ENCODE data around the gene ROS1. TPM values are rescaled to one million over a fixed set of nuclear protein-coding genes. Genes with fewer than 3 reads are reported as not detected.

ROS1 gene
- polyA plus RNA-seq, 3 donors = not detected

GRCh38 chr6:117391874-117392583 lies 33.7 kb downstream of the ROS1 start:
- Histone ChIP-seq H3K4me2 (replicated peaks; ENCODE audit: extremely low read depth, low read length, poor library complexity, severe bottlenecking) (no peak overlapping the region), H3K79me2 (ENCODE audit: insufficient read depth, low read length) (no peaks in the 10 kb centered on the region), H3K36me3 (replicated peaks in 1 of 2; ENCODE audit: control insufficient read depth in 1 of 2, insufficient read depth in 2 of 2, low read length in 2 of 2) (no peaks in the 10 kb centered on the region), H3K9ac (ENCODE audit: insufficient read depth, low read length, poor library complexity, severe bottlenecking) (no peak overlapping the region), H3K4me1 (ENCODE audit: control insufficient read depth in 1 of 2, insufficient read depth in 2 of 2, low read length in 2 of 2) (no peaks in the 10 kb centered on the region), H3K9me3 (replicated peaks in 1 of 2; ENCODE audit: control insufficient read depth in 1 of 2, insufficient read depth in 1 of 2, low read length in 2 of 2) (no peaks in the 10 kb centered on the region), H3K27ac (ENCODE audit: low read depth in 1 of 2, low read length in 2 of 2) (no peak overlapping the region), H2AFZ (ENCODE audit: insufficient read depth, low read depth, low read length, poor library complexity, severe bottlenecking) (no peak overlapping the region), H4K20me1 (ENCODE audit: insufficient read depth, low read length) (no peaks in the 10 kb centered on the region), H3K4me3 (replicated peaks in 1 of 3; ENCODE audit: low read depth in 2 of 3, low read length in 3 of 3) (no peak overlapping the region), H3K27me3 (ENCODE audit: control insufficient read depth in 2 of 2, insufficient read depth in 2 of 2, low read length in 2 of 2) (no peaks in the 10 kb centered on the region)
- no peaks in the 10 kb centered on the region for H3K9me3 Mint-ChIP-seq
- H3K27ac Mint-ChIP-seq = no peak overlapping the region
- no peak overlapping the region for H3K4me3 Mint-ChIP-seq
- H3K27me3 Mint-ChIP-seq (ENCODE audit: low read depth in 3 of 3) = peaks cover 0 to 6% (median 2%) of the 10 kb centered on the region in 3 donors
- DNase-seq = no peak
- H3K36me3 Mint-ChIP-seq = no peaks in the 10 kb centered on the region
- intact Hi-C loops (cut with micrococcal nuclease) = no loop called here
- no CpG with 5 or more reads among the region's 3 CpGs for WGBS (ENCODE audit: insufficient coverage)
- H3K4me1 Mint-ChIP-seq = no peaks in the 10 kb centered on the region
- TF ChIP-seq, protein P1, sequence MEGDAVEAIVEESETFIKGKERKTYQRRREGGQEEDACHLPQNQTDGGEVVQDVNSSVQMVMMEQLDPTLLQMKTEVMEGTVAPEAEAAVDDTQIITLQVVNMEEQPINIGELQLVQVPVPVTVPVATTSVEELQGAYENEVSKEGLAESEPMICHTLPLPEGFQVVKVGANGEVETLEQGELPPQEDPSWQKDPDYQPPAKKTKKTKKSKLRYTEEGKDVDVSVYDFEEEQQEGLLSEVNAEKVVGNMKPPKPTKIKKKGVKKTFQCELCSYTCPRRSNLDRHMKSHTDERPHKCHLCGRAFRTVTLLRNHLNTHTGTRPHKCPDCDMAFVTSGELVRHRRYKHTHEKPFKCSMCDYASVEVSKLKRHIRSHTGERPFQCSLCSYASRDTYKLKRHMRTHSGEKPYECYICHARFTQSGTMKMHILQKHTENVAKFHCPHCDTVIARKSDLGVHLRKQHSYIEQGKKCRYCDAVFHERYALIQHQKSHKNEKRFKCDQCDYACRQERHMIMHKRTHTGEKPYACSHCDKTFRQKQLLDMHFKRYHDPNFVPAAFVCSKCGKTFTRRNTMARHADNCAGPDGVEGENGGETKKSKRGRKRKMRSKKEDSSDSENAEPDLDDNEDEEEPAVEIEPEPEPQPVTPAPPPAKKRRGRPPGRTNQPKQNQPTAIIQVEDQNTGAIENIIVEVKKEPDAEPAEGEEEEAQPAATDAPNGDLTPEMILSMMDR (IDR thresholded peaks at IDR 0.05) = no peak

GRCh38 chr6:117389227-117390057 lies 36.3 kb downstream of the ROS1 start:
- TF ChIP-seq, protein P1 (IDR thresholded peaks at IDR 0.05) = no peak
- Histone ChIP-seq H3K4me3 (replicated peaks in 1 of 3; ENCODE audit: low read depth in 2 of 3, low read length in 3 of 3) (no peak overlapping the region), H3K79me2 (ENCODE audit: insufficient read depth, low read length) (no peaks in the 10 kb centered on the region), H3K27me3 (ENCODE audit: control insufficient read depth in 2 of 2, insufficient read depth in 2 of 2, low read length in 2 of 2) (no peaks in the 10 kb centered on the region), H2AFZ (ENCODE audit: insufficient read depth, low read depth, low read length, poor library complexity, severe bottlenecking) (no peak overlapping the region), H3K36me3 (replicated peaks in 1 of 2; ENCODE audit: control insufficient read depth in 1 of 2, insufficient read depth in 2 of 2, low read length in 2 of 2) (no peaks in the 10 kb centered on the region), H4K20me1 (ENCODE audit: insufficient read depth, low read length) (no peaks in the 10 kb centered on the region), H3K9ac (ENCODE audit: insufficient read depth, low read length, poor library complexity, severe bottlenecking) (no peak overlapping the region), H3K4me1 (ENCODE audit: control insufficient read depth in 1 of 2, insufficient read depth in 2 of 2, low read length in 2 of 2) (no peaks in the 10 kb centered on the region), H3K9me3 (replicated peaks in 1 of 2; ENCODE audit: control insufficient read depth in 1 of 2, insufficient read depth in 1 of 2, low read length in 2 of 2) (no peaks in the 10 kb centered on the region), H3K4me2 (replicated peaks; ENCODE audit: extremely low read depth, low read length, poor library complexity, severe bottlenecking) (no peak overlapping the region), H3K27ac (ENCODE audit: low read depth in 1 of 2, low read length in 2 of 2) (no peak overlapping the region)
- WGBS (ENCODE audit: insufficient coverage) = 98% methylated on average over 5 of the region's 11 CpGs
- no peak for DNase-seq
- Mint-ChIP-seq H3K27me3 (ENCODE audit: low read depth in 3 of 3) (peaks cover 0 to 4% (median 2%) of the 10 kb centered on the region in 3 donors), H3K9me3 (peaks cover 0 to 4% (median 0%) of the 10 kb centered on the region in 7 donors), H3K27ac (no peak overlapping the region), H3K4me1 (no peaks in the 10 kb centered on the region), H3K36me3 (no peaks in the 10 kb centered on the region), H3K4me3 (no peak overlapping the region)
- intact Hi-C loops (cut with micrococcal nuclease) = no loop called here

All from CD14-positive monocyte (primary cell).